Measurements from ENCODE around the gene VSIG8. TPM values are rescaled to one million over a fixed set of nuclear protein-coding genes. Genes with fewer than 3 reads are reported as not detected.

VSIG8 gene
- total and polyA plus RNA-seq, 2 of the 4 experiments (the other 2 are of a cell fraction): not detected

- no CpG with 5 or more reads among the region's 3 CpGs for WGBS, 2 experiments (ENCODE audit: extremely low coverage in 2 of 2, insufficient read length in 1 of 2)
- H2AK9ac ChIP-seq (replicated peaks; ENCODE audit: low read depth, low read length, poor library complexity): no peak overlapping the region
Measured at GRCh38 chr1:159902541-159902940, 40.1 kb upstream of the VSIG8 start.

More at GRCh38 chr1:159902541-159902940, 40.1 kb upstream of the VSIG8 start:
- no peak overlapping the region for H3K23ac ChIP-seq (ENCODE audit: low read depth, low read length)
- H3K4me2 ChIP-seq (ENCODE audit: low read depth, low read length): no peak overlapping the region
- ATAC-seq (ENCODE audit: low read depth) (no peak), DNase-seq (no peak)
- H4K91ac ChIP-seq (ENCODE audit: insufficient read depth, low read depth, low read length): no peak overlapping the region
- H4K5ac ChIP-seq (ENCODE audit: low read depth, low read length): no peak overlapping the region
- no peak overlapping the region for H3K9ac ChIP-seq (ENCODE audit: low read depth, low read length)
- no peak overlapping the region for H2AFZ ChIP-seq (replicated peaks; ENCODE audit: low read length, poor library complexity)
- H3K56ac ChIP-seq (ENCODE audit: extremely low read depth, insufficient read depth, low read length): no peak overlapping the region
- H3K36me3 ChIP-seq (ENCODE audit: control insufficient read depth, insufficient read depth, low read length): no peaks in the 10 kb centered on the region
- no peak overlapping the region for H3K14ac ChIP-seq (replicated peaks; ENCODE audit: low read depth, low read length)
- POLR2A ChIA-PET (ENCODE audit: unreplicated experiment): no interaction called here
- H2BK15ac ChIP-seq (ENCODE audit: low read depth, low read length): no peak overlapping the region
- H3K9me1 ChIP-seq (ENCODE audit: insufficient read depth, low read length): no peaks in the 10 kb centered on the region
- BruUV-seq (replicated peaks): no TSS peak
- no peak overlapping the region for H2BK120ac ChIP-seq (ENCODE audit: low read depth, low read length)
- dilution Hi-C loops (cut with HindIII; ENCODE audit: low sequenced_read_pairs, unreplicated experiment) (no loop called here), intact Hi-C loops (cut with micrococcal nuclease) (no loop called here), in situ Hi-C loops (cut with MboI; ENCODE audit: low sequenced_read_pairs) (no loop called here)
- no peak overlapping the region for H3K4me3 ChIP-seq (ENCODE audit: insufficient read depth, low read depth, low read length)
- H2BK20ac ChIP-seq (ENCODE audit: low read depth, low read length): no peak overlapping the region
- H3K27ac ChIP-seq (ENCODE audit: insufficient read depth, low read length): no peak overlapping the region
- peaks cover 3% of the 10 kb centered on the region; the same call in 1 of the 2 replicates for H3K4me1 ChIP-seq (ENCODE audit: control insufficient read depth, insufficient read depth, low read length)
- no peak overlapping the region for H2AK5ac ChIP-seq (ENCODE audit: low read depth, low read length)
- no peak overlapping the region for H2BK5ac ChIP-seq (ENCODE audit: low read depth, low read length, poor library complexity, severe bottlenecking)
- no peak overlapping the region for H3K4ac ChIP-seq (ENCODE audit: low read depth, low read length)
- CTCF ChIA-PET: no interaction called here
- no peak overlapping the region for H4K8ac ChIP-seq (ENCODE audit: low read depth in 2 of 2, low read length in 2 of 2)
- TF ChIP-seq SMC3 (IDR thresholded peaks at IDR 0.05; ENCODE audit: low read depth, low read length) (no peak), MAFK (IDR thresholded peaks at IDR 0.05; ENCODE audit: low read depth, low read length) (no peak), CHD1 (IDR thresholded peaks at IDR 0.05; ENCODE audit: low read depth, low read length) (no peak), RAD21 (IDR thresholded peaks at IDR 0.05; ENCODE audit: low read length) (no peak), USF2 (IDR thresholded peaks at IDR 0.05; ENCODE audit: low read depth, low read length) (no peak), RFX5 (IDR thresholded peaks at IDR 0.05; ENCODE audit: low read depth, low read length) (no peak), CTCF (conservative IDR thresholded peaks at IDR 0.05; ENCODE audit: low read depth, low read length) (no peak), CEBPB (IDR thresholded peaks at IDR 0.05; ENCODE audit: low read depth, low read length) (no peak), MXI1 (IDR thresholded peaks at IDR 0.05; ENCODE audit: borderline replicate concordance, low read depth, low read length) (no peak), POLR2A (IDR thresholded peaks at IDR 0.05; ENCODE audit: low read depth, low read length) (no peak), NFE2L2 (IDR thresholded peaks at IDR 0.05; ENCODE audit: low read depth, low read length) (no peak), MAZ (IDR thresholded peaks at IDR 0.05; ENCODE audit: borderline replicate concordance, low read depth, low read length) (no peak)
- no peaks in the 10 kb centered on the region for H3K27me3 ChIP-seq (ENCODE audit: control insufficient read depth, insufficient read depth, low read length)
- H3K79me1 ChIP-seq (ENCODE audit: low read depth in 1 of 2, low read length in 2 of 2): no peaks in the 10 kb centered on the region
- H4K20me1 ChIP-seq (ENCODE audit: insufficient read depth, low read length): no peaks in the 10 kb centered on the region
- no peak overlapping the region for H3K18ac ChIP-seq (ENCODE audit: low read depth, low read length)
- H3K9me3 ChIP-seq (ENCODE audit: control insufficient read depth, insufficient read depth, low read length): no peaks in the 10 kb centered on the region

Data from IMR-90 (cell line).